K562 (cell line): ENCODE results near the gene OTUB2. TPM values are rescaled to one million over a fixed set of nuclear protein-coding genes. Genes with fewer than 3 reads are reported as not detected.
A peak's percentile ranks its signal among the peaks of the same experiment; 100 is the strongest.

Experiments used
- ATAC-seq: fragments of 200-7000 bp; cut with Tn5 transposase; 3 replicates; pipeline ENCODE4 v1.9.1; 2020; ENCODE audit warnings: moderate library complexity
- BruUV-seq: library from RNA; stranded (reverse); fragments of 400-500 nt; replicated peaks from 2 replicates; lab custom pipeline; 2021; lab: Mats Ljungman, UMichigan
- CTCF ChIA-PET: fragments of 300-600 bp; formaldehyde crosslinking; extraction: SDS; loops from one replicate; lab custom pipeline; 2021; ENCODE audit warnings: low intra/inter-chr PET ratio; lab: Yijun Ruan, JAX
- POLR2A ChIA-PET: fragments of 300-600, 350-650 bp; sonication (Branson Sonifier 250); formaldehyde crosslinking; extraction: SDS; loops from one replicate; lab custom pipeline; 2021; ENCODE audit warnings: antibody characterized with exemption, inconsistent platforms; lab: Yijun Ruan, JAX
- DNase-seq, 4 experiments: peaks; one replicate each; pipeline versions ENCODE4 v3.0.0 to v3.0.0-alpha.2; 2011 to 2018; ENCODE audit warnings: low spot score in 3 of 4, mixed read lengths in 3 of 4; ENCODE audit errors: extremely low read depth in 1 of 4
- FAIRE-seq: peaks from 2 replicates; lab custom pipeline; 2011; peaks lifted over from hg19 to GRCh38; lab: Jason Lieb, UNC
- H2AFZ ChIP-seq: 2 replicates; pipeline ENCODE4 v1.6.0; 2011; ENCODE audit warnings: low read depth, low read length, control low read depth, inconsistent platforms
- H3K27ac ChIP-seq: fragments of 200-600 bp; 3 replicates; pipeline ENCODE4 v1.8.0; 2011; ENCODE audit warnings: low read depth, mild to moderate bottlenecking, control low read depth, inconsistent platforms, low read length, moderate library complexity, mixed read lengths; ENCODE audit errors: extremely low read depth
- H3K27me3 ChIP-seq, 2 experiments: fragments of 300-600 bp in 1 of 2; 2 replicates in 1 of 2; 3 replicates in 1 of 2; pipeline versions ENCODE4 v1.6.0 to v1.8.0; 2011; ENCODE audit warnings: inconsistent platforms in 2 of 2, low read length in 2 of 2, mild to moderate bottlenecking in 1 of 2, mixed read lengths in 1 of 2, moderate library complexity in 1 of 2; ENCODE audit not compliant: control insufficient read depth in 2 of 2, insufficient read depth in 2 of 2
- H3K36me3 ChIP-seq: fragments of 300-600 bp; 3 replicates; pipeline ENCODE4 v1.8.0; 2011; ENCODE audit warnings: mild to moderate bottlenecking, low read length, inconsistent platforms; ENCODE audit not compliant: control insufficient read depth, insufficient read depth
- H3K4me1 ChIP-seq, 2 experiments: fragments of 200-600 bp in 1 of 2; replicated peaks in 1 of 2; 2 replicates in 1 of 2; 3 replicates in 1 of 2; pipeline versions ENCODE4 v1.5.1 to v1.8.0; 2011; ENCODE audit warnings: inconsistent platforms in 2 of 2, low read length in 2 of 2, mild to moderate bottlenecking in 1 of 2, mixed read lengths in 1 of 2, moderate library complexity in 1 of 2; ENCODE audit not compliant: control insufficient read depth in 2 of 2, insufficient read depth in 2 of 2
- H3K4me2 ChIP-seq: 2 replicates; pipeline ENCODE4 v1.6.1; 2011; ENCODE audit warnings: low read length, control low read depth, inconsistent platforms, mixed read lengths; ENCODE audit not compliant: insufficient read depth
- H3K4me3 ChIP-seq: fragments of 200-600 bp; sonication (generic), shearing (Covaris generic); 2 replicates; pipeline ENCODE4 v1.5.1; 2016; ENCODE audit warnings: control low read depth, inconsistent platforms
- H3K79me2 ChIP-seq: fragments of 200-600 bp; 3 replicates; pipeline ENCODE4 v1.8.0; 2011; ENCODE audit warnings: low read length, inconsistent platforms; ENCODE audit not compliant: control insufficient read depth, insufficient read depth
- H3K9ac ChIP-seq, 2 experiments: 2 replicates each; pipeline versions ENCODE4 v1.6.0 to v1.6.1; 2011; ENCODE audit warnings: low read depth in 2 of 2, low read length in 2 of 2, control low read depth in 1 of 2, inconsistent platforms in 1 of 2, mild to moderate bottlenecking in 1 of 2, mixed read lengths in 1 of 2; ENCODE audit not compliant: insufficient read depth in 1 of 2
- H3K9me1 ChIP-seq: one replicate; pipeline ENCODE4 v1.6.0; 2011; ENCODE audit warnings: inconsistent platforms, mild to moderate bottlenecking, low read length, moderate library complexity; ENCODE audit not compliant: control insufficient read depth, insufficient read depth
- H3K9me3 ChIP-seq: replicated peaks from 2 replicates; pipeline ENCODE4 v1.5.1; 2011; ENCODE audit warnings: low read depth, low read length, inconsistent platforms; ENCODE audit not compliant: control insufficient read depth, insufficient read depth
- H4K20me1 ChIP-seq: replicated peaks from 2 replicates; pipeline ENCODE4 v1.6.1; 2011; ENCODE audit warnings: low read length, inconsistent platforms, mixed read lengths; ENCODE audit not compliant: control insufficient read depth, insufficient read depth
- CTCF ChIP-seq, 3 experiments: IDR thresholded peaks in 2 of 3; conservative IDR thresholded peaks in 1 of 3; 2 replicates each; pipeline ENCODE4 v1.5.1; 2011 to 2012; ENCODE audit warnings: low read length in 3 of 3, mild to moderate bottlenecking in 3 of 3, control low read depth in 2 of 3, improper control_type of control experiment in 1 of 3, inconsistent platforms in 1 of 3, low read depth in 1 of 3, mixed read lengths in 1 of 3, moderate library complexity in 1 of 3; ENCODE audit not compliant: insufficient read depth in 2 of 3
- GTF2A2 ChIP-seq: IDR thresholded peaks from 2 replicates; pipeline ENCODE4 v1.6.1; 2016; ENCODE audit warnings: mild to moderate bottlenecking, missing genetic modification characterization, missing compliant biosample characterization
- RAD21 ChIP-seq, 2 experiments: fragments of 250-450 bp in 1 of 2; fragments of 450-650 bp in 1 of 2; sonication (Bioruptor Pico) in 1 of 2; formaldehyde crosslinking in 1 of 2; IDR thresholded peaks in 1 of 2; conservative IDR thresholded peaks in 1 of 2; 2 replicates each; pipeline versions ENCODE4 v1.4.0 to v1.8.0; 2020 to 2022; ENCODE audit warnings: mild to moderate bottlenecking in 2 of 2, moderate library complexity in 1 of 2
- USF2 ChIP-seq: sonication (generic); formaldehyde crosslinking; IDR thresholded peaks from 2 replicates; pipeline ENCODE4 v1.5.0; 2020; ENCODE audit warnings: missing genetic modification reagents
- WGBS: fragments of 100-300 bp; shearing (Covaris generic); methylation state at CpG from one replicate; pipeline ENCODE4 v1.1.6; 2016; ENCODE audit warnings: low coverage, mixed read lengths; ENCODE audit not compliant: insufficient coverage; ENCODE audit errors: missing lambda C conversion rate; 5-methylcytosine and 5-hydroxymethylcytosine counted together
- in situ Hi-C: fragments of 300-500 bp; cut with MboI; formaldehyde crosslinking; loops from 4 replicates; pipeline ENCODE4 v1.15.0; 2018; ENCODE audit warnings: inconsistent platforms, mixed read lengths
- intact Hi-C: fragments of 100-400 bp; cut with micrococcal nuclease; formaldehyde crosslinking; loops from 2 replicates; pipeline ENCODE4 v1.14.2; 2022
- polyA plus RNA-seq, 8 experiments: library from polyadenylated mRNA; depleted of rRNA in 4 of 8; stranded (reverse) in 5 of 8; unstranded in 3 of 8; fragments of >200 nt; fragmentation: Nextera tagmentation in 2 of 8; fragmentation: Illumina TruSeq in 1 of 8; extraction: Ambion mirVana in 2 of 8; extraction: Trizol in 1 of 8; gene quantifications; 2 replicates each; pipeline versions ENCODE4 v1.2.1 to v1.2.3, GENCODE V29; 2011 to 2014; ENCODE audit warnings: inconsistent platforms in 1 of 8, missing spikeins in 1 of 8
- total RNA-seq, 7 experiments: library from RNA; depleted of rRNA in 6 of 7; stranded (reverse); fragments of >200 nt in 6 of 7; fragmentation: Illumina TruSeq in 2 of 7; extraction: Trizol in 2 of 7; gene quantifications; 2 replicates each; pipeline versions ENCODE4 v1.2.1 to v1.2.3, GENCODE V29; 2011 to 2021; ENCODE audit warnings: low replicate concordance in 1 of 7
- TF ChIP-seq, protein P1 (sequence below): IDR thresholded peaks from 2 replicates; pipeline ENCODE4 v1.6.1; 2011; ENCODE audit warnings: borderline replicate concordance, low read depth, mild to moderate bottlenecking, moderate library complexity, low read length; ENCODE audit not compliant: insufficient read depth, poor library complexity, severe bottlenecking
- TF ChIP-seq, protein P2 (sequence below), 2 experiments: IDR thresholded peaks; 2 replicates each; pipeline ENCODE4 v1.6.1; 2011; ENCODE audit warnings: borderline replicate concordance in 1 of 2, control low read depth in 1 of 2, low read depth in 1 of 2, low read length in 1 of 2, mild to moderate bottlenecking in 1 of 2, mixed read lengths in 1 of 2, moderate library complexity in 1 of 2; ENCODE audit not compliant: insufficient read depth in 1 of 2, insufficient read length in 1 of 2, poor library complexity in 1 of 2, severe bottlenecking in 1 of 2; ENCODE audit errors: extremely low read depth in 1 of 2

The OTUB2 gene
- total and polyA plus RNA-seq, 9 of the 15 experiments (the other 6 are each of a cell fraction or from before 2014, with no cell fraction given) = 0.01 to 0.31 (median 0.11) TPM

GRCh38 chr14:93984987-93985410, 41.1 kb upstream of the OTUB2 start:
- ChIA-PET CTCF (no interaction called here), POLR2A (no interaction called here)
- Histone ChIP-seq H4K20me1 (no peaks in the 10 kb centered on the region), H3K9ac (no peak overlapping the region), H3K36me3 (no peaks in the 10 kb centered on the region), H3K4me1 (no peaks in the 10 kb centered on the region), H3K9me3 (no peaks in the 10 kb centered on the region), H3K4me2 (no peak overlapping the region), H3K27ac (no peak overlapping the region), H3K4me3 (no peak overlapping the region), H2AFZ (no peak overlapping the region), H3K79me2 (no peaks in the 10 kb centered on the region), H3K9me1 (peaks cover 2% of the 10 kb centered on the region), H3K27me3 (peaks cover 0 to 20% of the 10 kb centered on the region in 2 experiments; a peak in 3 of 5 replicates)
- in situ Hi-C loops = no loop called here
- FAIRE-seq (no peak), DNase-seq (peak; percentile 22 to 32 (median 25)), ATAC-seq (peak; percentile 82)
- BruUV-seq = no TSS peak
- intact Hi-C loops = no loop called here
- 0% methylated on average over 7 of the region's 7 CpGs for WGBS
- TF ChIP-seq, protein P1, sequence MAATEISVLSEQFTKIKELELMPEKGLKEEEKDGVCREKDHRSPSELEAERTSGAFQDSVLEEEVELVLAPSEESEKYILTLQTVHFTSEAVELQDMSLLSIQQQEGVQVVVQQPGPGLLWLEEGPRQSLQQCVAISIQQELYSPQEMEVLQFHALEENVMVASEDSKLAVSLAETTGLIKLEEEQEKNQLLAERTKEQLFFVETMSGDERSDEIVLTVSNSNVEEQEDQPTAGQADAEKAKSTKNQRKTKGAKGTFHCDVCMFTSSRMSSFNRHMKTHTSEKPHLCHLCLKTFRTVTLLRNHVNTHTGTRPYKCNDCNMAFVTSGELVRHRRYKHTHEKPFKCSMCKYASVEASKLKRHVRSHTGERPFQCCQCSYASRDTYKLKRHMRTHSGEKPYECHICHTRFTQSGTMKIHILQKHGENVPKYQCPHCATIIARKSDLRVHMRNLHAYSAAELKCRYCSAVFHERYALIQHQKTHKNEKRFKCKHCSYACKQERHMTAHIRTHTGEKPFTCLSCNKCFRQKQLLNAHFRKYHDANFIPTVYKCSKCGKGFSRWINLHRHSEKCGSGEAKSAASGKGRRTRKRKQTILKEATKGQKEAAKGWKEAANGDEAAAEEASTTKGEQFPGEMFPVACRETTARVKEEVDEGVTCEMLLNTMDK = peak; percentile 64
- TF ChIP-seq GTF2A2 (tag) (no peak), USF2 (CRISPR knock-in tag) (no peak), RAD21 (CRISPR knock-in tag; conservative IDR thresholded peaks at IDR 0.05 in 1 of 2, IDR thresholded peaks at IDR 0.05 in 1 of 2) (peak in 1 of 2 experiments; percentile 25; a peak in 2 of 4 replicates), CTCF (IDR thresholded peaks at IDR 0.05 in 2 of 3, conservative IDR thresholded peaks at IDR 0.05 in 1 of 3; ENCODE audit: insufficient read depth in 2 of 3, low read depth in 1 of 3, low read length in 3 of 3) (peak; percentile 41 to 50 (median 48))
- TF ChIP-seq, protein P2, sequence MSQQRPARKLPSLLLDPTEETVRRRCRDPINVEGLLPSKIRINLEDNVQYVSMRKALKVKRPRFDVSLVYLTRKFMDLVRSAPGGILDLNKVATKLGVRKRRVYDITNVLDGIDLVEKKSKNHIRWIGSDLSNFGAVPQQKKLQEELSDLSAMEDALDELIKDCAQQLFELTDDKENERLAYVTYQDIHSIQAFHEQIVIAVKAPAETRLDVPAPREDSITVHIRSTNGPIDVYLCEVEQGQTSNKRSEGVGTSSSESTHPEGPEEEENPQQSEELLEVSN (IDR thresholded peaks at IDR 0.05; ENCODE audit: borderline replicate concordance in 1 of 2, extremely low read depth in 1 of 2, insufficient read depth in 1 of 2, insufficient read length in 1 of 2, low read depth in 1 of 2, low read length in 1 of 2, poor library complexity in 1 of 2, severe bottlenecking in 1 of 2) = peak in 1 of 2 experiments; percentile 28
